GM18499 (cell line): ENCODE data around the gene NFILZ.

Experiments
- ATAC-seq: cut with Tn5 transposase; IDR thresholded peaks from one replicate; pipeline ENCODE4 v1.9.1; 2021; ENCODE audit warnings: moderate number of reproducible peaks; ENCODE audit not compliant: insufficient read depth, unreplicated experiment

The NFILZ gene, protein sequence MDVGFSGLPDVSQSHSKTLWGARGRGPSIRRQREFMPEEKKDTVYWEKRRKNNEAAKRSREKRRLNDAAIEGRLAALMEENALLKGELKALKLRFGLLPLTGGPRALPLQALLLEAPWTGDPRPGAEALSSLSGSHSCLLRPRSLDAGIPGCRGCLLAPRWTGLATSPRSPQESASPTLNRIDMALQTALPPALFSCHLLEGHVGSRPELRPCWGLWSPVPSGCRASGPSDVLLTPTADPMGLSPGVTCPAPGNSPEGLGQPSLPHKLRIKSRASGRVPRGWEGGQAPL

GRCh38 chr19:8629996-8630683 is at the start of gene NFILZ:
Gene NFILZ, plus strand, starts transcription at chr19:8630633. Its CDS starts 46,133 bp downstream, at chr19:8676766.
- no peak for ATAC-seq

DNA sequence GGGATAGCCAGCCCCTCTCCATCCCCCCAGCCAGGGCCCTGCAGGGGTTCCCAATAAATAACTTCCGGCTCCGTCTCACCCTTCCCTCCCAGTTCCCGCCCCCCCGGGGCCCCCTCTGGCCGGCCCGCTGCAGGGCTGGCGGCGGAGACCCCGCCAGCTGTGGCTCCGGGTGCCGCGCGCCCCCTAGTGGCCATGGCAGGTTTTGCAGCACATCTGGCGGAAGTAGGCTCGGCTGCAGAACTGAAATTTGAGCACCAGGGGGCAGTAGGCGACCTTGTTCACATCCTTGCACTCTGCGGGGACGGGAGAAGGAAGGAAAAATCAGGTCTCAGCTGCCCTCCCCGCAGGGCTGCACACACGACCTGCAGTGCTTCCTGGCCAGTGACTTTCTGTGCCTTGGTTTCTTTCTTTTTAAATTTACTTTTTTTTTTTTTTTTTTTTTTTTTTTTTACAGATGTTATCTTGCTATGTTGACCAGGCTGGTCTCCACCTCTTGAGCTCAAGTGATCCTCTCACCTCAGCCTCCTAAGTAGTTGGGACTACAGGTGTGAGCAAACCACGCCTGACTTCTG is 49.6 kb upstream of the NFILZ start:
- no peak for ATAC-seq

- ATAC-seq, result no peak
Observed at GRCh38 chr19:8584965-8585893, 45.2 kb upstream of the NFILZ start.

DNA sequence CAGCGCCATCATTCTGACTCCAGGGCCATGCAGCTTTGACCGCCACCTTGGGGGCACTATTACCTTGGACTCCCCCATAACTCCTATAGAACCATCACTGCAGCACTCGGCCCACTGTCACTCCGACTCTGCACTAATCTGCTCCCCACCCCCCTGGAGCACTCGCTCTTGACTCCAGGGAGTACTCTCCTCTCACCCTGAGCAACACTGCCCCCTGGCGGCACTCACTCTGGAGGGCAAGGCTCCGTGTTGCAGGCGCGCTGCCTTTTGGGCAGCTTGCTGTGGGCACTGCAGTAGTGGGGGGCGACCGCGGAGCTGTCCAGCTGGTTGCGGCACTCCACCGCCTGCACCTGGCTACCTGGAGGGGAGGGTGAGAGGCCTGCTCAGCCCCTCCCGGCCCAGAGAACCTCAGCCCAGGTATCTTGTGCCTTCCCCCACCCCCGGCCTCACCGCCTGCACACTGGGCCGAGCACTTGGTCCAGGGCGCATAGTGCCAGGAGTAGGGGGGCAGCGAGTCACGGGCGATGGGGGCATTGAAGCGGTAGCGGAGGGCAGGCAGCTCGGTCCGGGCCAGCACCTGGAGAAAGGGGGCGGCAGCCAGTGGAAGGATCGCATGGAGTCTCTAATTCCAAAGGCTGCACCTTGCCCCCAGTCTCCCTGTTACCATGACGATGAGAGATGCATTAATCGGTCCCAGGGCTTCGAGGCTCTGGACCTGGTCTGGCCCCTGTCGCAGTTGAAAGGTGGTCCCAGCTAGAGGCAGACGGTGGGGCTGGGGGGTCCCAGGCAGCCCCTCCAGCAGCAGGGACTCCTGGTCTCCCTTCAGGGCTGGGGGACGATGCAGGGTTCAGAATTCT is 44.3 kb upstream of the NFILZ start:
- ATAC-seq, result no peak

- ATAC-seq, result no peak
Observed at GRCh38 chr19:8589177-8589714, 41.2 kb upstream of the NFILZ start.

- no peak for ATAC-seq
Observed at GRCh38 chr19:8592231-8593009, 38.0 kb upstream of the NFILZ start.

GRCh38 chr19:8593931-8594330 is 36.5 kb upstream of the NFILZ start:
- no peak for ATAC-seq

- no peak for ATAC-seq
Observed at GRCh38 chr19:8595651-8596050, 34.8 kb upstream of the NFILZ start.

DNA sequence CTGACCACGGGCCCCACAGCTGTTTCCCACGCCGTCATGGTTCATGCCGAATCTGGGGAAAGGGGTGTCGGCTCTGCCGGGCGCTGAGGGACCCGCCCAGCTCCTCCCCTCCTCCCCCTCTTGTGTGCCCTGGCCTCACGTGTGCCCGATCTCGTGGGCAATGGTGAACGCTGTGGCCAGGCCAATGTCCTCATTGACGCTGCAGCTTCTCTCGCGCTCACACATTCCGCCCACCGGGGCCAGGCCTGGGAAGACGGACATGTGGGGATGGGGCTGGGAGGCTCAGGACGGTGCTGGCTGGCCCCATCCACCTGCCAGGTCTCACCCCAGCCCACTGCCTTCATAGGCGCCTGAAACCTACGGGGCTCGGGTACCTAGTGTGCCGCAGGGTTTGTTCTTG is 34.3 kb upstream of the NFILZ start:
- ATAC-seq, result no peak

DNA sequence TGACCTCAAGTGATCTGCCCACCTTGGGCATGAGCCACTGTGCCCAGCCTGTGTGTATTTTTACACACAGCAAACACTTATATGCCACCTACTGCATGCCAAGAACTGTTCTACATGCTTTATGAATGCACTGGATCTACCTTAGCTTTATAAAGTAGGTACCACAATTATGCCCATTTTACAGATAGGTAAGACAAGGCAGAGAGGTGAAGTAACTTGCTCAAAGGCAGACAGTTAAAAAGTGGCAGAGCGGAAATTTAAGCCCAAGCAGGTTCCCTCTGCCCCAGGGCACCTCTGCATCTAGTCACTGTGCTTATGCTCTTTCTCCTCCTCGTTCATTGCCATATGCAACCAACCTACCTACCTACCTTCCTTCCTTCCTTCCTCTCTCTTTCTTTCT is 30.4 kb upstream of the NFILZ start:
- ATAC-seq, result no peak

DNA sequence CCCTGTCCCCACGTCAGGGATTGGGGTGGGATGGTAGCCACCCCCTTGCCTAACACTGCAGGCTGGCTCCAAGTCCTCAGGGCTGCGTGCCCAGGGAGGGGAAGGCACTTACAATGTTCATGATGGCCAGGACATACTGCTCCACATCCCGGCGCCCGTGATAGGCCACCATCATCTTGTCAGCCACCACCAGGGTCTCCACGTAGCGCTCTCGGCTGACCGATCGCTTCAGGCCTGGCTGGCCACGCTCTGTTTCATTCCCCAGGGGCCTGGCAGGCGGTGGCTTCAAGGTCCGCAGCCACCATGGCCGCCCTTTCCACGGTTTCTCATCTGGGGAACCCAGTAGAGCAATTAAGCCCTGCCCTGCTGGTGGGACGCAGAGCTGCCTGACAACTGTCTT is 29.6 kb upstream of the NFILZ start:
- no peak for ATAC-seq

- no peak for ATAC-seq
Observed at GRCh38 chr19:8601796-8602195, 28.6 kb upstream of the NFILZ start.

DNA sequence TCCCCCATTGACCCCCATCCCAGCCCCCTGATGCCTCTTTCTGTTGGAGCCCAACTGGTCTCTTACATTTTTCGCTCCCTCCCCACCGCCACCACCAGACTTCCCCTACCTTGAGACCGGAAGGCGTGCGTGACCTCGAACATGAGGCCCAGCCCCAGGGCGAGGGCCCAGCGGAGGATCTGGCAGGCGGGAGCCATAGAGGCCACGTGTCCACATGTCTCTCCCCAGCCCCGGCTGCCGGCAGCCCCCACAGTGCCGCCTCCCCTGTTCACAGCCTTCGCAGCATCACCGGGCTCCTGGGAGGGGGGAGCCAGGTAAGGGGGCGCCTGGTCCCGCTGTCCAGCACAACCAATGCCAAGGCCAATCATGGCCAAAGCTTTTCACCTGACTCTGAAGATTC is 24.9 kb upstream of the NFILZ start:
- ATAC-seq, result no peak

- no peak for ATAC-seq
Observed at GRCh38 chr19:8607386-8607785, 23.0 kb upstream of the NFILZ start.

- no peak for ATAC-seq
Observed at GRCh38 chr19:8608941-8609278, 21.5 kb upstream of the NFILZ start.

DNA sequence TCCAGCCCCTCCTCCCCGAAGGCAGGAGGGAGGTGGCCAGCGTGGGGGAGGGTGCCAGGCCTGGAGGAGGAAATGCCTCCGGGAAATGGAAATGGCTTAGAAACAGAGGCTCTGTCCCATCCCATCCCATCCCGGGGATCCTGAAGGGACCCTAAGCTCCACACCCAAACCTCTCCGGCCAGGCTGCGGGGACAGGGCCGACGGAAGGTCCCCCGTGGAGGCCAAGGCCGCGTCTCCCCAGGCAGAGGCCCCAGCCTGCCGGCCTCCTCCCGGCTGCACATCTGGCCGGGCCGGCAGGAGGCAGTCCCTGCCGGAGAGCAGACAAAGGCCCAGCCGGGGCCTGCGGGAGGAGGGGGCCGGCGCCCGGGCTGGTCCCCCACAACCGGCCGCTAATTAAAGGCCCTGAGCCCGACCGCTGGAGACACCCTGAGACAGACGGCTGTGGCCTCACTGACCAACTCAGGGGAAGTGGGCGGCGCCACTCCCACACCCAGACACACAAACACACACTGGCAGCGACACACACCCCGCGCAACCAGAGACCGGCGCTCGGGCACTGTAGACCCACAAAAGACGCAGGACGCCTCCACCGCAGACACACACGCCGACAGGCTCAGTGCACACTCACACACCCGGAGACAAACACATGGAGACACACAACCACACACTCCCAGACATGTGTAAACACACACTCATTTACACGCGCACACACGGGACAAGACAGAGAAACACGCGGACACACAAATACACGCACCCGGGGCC is 21.0 kb upstream of the NFILZ start:
- no peak for ATAC-seq

DNA sequence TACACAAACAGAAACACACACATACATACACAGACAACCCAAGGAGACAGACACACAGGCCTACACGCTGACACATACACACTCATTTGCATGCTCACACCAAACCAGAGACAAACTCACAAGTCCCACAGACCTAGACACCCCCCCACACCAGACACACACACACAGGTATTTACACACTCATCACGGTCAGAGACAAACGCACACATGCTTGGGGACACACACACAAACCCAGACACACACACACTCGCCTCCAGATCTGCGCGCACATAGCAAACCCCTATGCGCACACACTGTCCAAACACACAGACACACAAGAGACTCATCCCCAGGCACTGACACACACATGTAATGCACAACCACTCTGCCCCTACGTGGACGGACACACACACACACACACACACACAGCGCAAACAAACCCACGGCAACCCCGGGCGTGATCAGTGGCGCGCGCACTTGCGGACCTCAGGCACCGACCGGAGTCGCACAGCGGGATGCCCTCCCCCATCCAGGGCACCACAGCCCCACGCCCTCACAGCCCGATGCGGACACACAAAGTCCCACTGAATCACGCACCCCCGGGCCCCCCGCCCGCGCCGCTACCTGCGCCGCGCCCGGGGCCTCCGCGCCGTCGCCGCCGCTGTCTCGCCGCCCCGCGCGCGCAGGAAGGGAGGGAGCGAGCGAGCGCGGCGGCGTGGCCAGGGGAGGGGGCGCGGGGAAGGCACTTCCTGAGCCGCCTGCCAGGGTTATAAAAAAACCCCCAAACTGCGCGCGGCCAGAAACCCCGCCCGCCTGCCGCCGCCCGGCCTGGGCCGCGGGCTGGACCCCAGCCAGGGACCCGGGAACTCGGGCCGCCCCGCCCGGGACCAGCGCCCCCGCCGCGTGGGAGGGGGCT is 20.1 kb upstream of the NFILZ start, which contains the start of gene ADAMTS10:
Gene ADAMTS10 (minus strand): TSS at position 675 of the 895 bp plus-strand sequence. CDS start 5,005 bp downstream, outside the sequence.
- ATAC-seq, result no peak
